Thyroid gland (tissue), 4 donors: Measurements from ENCODE around the gene CNNM1.

Experiments
- CTCF ChIP-seq, 6 experiments: fragments of 200-600 bp in 3 of 6; fragments of 450-650 bp in 3 of 6; sonication (generic) in 3 of 6; IDR thresholded peaks; one replicate each; pipeline ENCODE4 v1.5.1; 2016 to 2019; ENCODE audit warnings: antibody characterized with exemption in 6 of 6, mild to moderate bottlenecking in 2 of 6, inconsistent platforms in 1 of 6, moderate library complexity in 1 of 6
- POLR2A ChIP-seq, 2 donors: fragments of 450-650 bp; IDR thresholded peaks; one replicate each; pipeline ENCODE4 v1.6.1; 2017; ENCODE audit warnings: antibody characterized with exemption in 2 of 2, mild to moderate bottlenecking in 2 of 2, moderate library complexity in 1 of 2

- no peak for TF ChIP-seq POLR2A (IDR thresholded peaks at IDR 0.05)
- no peak for TF ChIP-seq CTCF (IDR thresholded peaks at IDR 0.05)
These were observed 81.7 kb downstream of the CNNM1 start for GRCh38 chr10:99410876-99411275.
